Stimulated activated CD8-positive, alpha-beta memory T cell treated with anti-CD3 and anti-CD28 coated beads, Interleukin-12 subunit alpha, Interleukin-12 subunit beta, amount 100 ng/mL, for 4 hours (primary cell): ENCODE results near the gene CFAP92.
A peak's percentile ranks its signal among the peaks of the same experiment; 100 is the strongest.

Source experiments
- DNase-seq: peaks from one replicate; pipeline ENCODE4 v3.0.0-alpha.2; 2020; ENCODE audit warnings: low read depth

The CFAP92 gene

DNA sequence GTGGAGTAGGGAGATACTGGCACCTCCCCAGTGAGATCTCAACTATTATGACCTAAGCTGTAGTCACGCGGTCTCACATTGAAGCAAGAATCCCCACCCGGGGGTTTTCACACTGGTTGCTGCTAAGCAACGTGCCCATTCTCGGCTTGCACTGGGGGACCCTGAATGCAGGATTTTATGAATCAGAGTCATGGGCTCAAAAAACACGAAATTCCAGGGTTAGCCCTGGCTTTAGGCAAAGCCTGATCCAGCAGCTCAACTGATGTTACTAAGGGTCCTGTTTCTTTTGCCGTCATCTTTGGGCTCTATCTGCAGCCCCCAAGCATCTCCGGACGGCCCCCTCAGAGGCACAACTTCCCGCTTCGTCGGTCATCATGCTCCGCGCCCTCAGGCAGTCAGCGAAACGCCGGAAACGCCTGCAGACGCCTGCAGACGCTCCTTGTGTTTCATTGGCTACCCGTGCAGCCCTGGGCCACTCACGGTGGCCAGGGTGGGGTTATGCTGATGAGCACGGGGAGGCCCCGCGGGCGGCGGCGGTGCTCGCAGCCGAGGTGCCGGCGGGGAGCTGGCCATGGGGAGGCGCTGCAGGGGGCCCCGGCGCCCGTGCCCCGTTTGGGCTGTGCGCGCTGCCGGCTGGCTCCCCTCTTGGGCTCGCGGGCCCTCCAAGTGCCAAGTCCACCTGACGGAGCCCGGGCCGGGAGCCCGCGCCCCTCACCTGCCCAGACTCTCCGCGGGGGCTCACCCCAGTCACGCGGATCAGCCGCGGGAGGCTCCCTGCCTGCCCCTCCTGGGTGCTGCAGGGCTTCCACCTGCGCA, 33.1 kb upstream of the CFAP92 start:
- peak; percentile 82 for DNase-seq

DNA sequence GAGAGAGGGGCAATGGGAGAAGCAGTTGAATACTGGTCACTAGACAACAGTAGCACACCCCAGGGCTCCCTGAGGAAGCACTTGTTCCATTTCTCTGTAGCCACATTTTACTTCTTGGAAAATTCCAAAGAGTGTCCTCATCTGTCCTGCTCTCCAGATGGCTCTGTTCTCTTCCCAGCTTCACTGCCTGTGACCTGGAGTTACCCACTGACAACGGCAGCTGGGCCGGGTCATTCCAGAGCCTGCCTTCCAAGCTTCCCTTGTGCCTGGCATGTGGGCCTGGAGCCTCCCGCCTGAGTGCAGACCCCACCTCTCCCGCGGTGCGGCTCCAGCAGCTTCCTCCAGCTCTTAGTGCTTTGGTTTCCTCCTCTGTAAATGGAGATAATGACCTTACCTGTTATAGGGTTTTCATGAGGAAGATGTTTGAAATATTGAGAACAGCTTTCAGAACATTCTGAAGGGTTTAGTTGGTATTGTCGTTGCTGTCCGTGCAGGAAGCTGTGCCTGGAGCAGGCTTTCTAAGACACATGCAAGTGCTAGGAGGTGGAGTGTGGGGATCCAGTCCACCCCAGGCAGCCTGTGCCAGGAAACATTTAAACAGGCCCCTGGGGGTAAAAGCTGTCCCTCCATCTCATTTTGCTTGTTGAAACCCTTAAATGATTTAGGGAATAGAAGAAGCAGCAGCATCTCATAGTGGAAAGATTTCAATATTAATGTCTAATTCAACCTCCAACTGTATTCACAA, 32.0 kb upstream of the CFAP92 start:
- no peak for DNase-seq

DNA sequence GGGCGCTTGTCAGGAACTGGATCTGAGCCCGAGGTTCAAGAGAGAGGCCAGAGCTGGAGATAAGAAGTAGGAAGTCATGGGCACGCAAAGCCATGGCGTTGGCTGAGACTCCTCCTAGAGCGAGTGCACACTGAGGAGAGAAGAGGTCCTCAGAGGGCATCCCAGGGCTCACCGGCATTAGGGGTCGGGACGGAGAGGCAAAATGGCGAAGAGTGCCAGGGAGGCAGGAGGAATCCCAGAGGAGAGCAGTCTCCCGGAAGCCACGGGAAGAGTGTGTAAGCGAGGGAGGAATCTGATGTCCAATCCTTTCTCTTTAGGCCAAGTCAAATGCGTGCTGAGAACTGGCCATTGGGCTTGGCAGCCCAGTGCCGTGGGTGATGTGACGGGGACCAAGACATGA, 31.2 kb upstream of the CFAP92 start:
- DNase-seq, result no peak

DNA sequence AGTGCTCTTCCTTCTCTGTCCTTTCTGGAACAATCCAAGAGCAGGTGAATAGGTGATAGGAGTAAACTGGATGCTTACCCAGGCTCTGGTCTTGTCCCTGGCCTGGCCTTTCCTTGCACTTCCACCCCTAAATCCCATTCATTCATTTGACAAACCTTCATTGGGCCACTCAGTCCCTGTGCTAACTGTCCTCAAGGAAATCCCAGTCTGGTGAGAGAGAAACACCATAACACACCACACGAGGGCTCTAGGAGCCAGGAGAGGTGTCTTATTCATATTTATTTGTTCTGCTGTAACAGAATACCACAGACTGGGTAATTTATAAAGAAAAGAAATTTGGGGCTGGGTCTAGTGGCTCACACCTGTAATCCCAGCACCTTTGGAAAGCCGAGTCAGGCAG, 30.0 kb upstream of the CFAP92 start:
- no peak for DNase-seq

DNA sequence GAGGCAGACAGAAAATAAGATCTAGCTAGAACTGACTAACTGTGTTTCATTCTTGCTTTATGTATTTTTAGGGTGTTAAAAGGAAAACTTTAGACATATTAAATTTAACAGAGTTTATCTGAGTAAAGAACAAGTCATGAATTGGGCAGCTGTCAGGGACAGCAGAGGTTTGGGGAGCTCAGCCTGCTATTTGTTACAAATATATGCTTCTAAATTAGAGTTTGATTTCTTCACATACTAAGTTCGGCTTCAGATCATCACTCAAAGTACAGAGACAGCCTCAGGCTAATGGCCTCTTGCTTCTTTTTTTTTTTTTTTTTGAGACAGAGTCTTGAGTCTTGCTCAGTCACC, 29.1 kb upstream of the CFAP92 start:
- no peak for DNase-seq

DNA sequence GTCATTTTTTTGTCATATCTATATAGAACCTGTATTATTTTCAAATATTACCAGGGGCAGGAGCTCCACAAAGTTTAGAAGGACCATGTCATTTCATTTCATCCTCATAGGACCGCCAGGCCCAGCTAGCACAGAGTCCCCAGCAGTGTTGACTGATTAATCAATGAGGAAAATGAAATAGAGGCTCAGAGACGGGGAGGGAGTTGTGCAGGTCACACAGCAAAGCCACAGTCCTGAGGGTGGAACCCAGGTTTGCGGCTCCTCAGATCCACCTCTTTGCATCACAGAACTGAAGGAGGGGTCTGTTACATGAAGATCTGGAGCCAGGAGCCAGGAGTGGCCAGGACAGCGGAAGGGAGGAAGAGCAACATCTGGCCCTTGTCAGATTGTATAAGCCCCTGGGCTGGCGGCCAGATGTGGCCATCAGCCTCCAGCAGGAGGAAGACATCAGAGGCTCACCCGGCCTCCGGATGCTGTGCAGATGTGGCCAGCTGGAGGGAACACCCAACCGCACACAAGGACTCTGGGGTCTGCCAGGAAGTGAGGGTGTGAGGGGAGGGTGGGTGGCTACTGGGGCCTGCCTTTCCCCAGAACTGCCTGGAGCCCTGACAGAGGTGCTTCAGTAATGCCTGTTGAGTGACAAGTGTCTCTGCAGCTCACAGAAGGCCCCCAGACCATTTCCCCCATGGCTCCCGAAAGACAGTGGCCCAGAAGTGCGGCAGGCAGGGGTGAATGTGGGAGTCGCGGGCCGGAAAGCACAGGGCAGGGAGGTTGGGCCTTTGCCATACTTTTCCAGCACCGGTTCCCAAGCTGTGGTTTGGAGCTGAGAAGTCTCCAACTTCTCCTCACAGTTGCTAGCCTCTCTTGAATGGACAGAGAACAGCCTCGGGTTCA, 28.5 kb upstream of the CFAP92 start:
- no peak for DNase-seq

DNA sequence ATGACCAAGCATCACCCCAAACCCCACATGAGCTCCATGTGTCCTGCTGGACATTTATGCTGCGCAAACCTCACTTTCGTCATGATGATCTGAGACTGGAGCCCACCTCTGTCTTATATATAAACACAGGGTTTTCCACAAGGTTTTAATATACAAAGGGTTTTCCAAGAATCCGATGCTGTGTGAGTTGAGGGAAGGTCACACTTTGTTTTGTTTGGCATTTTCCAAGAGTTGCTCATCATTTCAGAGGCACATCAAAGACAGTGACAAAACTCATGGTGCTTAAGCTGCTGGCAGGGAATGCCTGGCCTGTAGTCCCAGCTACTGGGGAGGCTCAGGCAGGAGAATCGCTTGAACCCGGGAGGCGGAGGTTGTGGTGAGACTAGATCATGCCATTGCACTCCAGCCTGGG, 27.3 kb upstream of the CFAP92 start:
- DNase-seq, result no peak

DNA sequence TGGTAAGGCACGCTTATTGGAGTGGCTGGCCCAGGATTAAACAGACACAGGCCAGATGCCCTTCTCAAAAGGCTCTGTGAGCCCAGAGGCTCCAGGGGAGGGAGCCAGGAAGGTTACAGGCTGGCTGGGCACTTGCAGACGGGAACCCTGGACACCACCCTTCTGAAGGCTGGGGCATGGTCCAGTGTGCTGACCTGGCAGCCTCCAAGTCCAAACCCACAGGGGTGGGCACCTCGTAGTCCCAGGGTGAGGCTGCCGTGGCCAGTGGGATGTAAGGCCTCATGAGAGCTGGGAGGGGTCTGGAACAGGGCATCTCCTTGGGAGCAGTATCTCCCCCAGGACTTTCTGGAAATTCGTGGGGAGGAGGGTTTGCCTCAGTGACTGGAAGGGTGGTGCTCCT, 26.8 kb upstream of the CFAP92 start:
- DNase-seq, result no peak

DNA sequence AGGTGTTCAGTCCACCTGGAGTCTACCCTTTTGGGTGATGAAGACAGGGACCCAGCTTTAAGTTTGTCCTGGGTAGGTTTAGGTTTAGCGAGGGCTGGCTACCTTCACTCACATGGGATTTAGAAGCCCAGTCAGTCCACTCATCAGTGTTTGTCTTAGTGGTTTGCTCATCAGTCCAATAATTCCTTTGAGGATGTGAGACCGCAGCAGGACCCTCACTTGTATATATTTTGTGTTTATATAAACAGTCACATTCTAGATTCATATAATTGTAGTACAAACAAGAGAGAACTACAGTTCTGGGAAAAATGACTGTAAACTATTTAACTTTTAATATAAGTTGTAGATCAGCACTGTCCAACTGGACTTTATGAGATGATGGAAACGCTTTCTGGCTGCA, 25.4 kb upstream of the CFAP92 start:
- no peak for DNase-seq

DNA sequence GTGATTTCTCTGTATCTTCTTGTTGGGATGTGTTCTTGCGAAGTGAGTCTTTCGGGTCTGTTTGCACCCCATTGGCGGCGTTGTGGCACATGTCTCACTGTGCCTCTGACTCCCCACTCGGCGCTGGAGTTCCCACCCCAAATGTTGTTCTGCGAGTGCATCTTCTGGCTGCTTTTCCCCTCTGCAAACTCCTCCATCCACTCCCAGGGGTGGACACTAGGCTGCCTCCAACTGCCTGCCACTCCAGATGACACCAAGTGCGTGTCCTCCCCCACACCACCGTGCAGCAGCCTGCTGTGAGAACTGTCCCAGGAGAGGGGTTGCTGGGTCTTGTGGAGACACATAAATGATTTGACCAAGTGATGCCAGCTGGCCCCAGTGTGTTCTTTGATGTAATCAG, 24.9 kb upstream of the CFAP92 start:
- DNase-seq, result no peak

DNA sequence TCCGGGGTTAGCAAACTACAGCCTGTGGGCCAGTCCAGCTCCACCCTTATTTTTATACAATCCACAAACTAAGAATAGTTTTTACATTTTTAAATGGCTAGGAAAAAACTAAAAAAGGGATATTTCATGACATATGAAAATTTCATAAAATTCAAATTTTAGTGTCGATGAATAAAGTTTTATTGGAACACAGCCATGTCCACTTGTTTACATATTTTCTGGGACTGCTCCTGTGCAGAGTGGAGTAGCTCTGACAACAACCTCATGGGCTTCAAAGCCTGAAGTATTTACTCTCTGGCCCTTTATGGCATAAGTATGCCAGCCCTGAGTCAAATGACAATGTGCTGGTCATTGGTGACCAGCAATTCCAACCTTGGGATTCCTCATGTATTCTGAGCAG, 24.4 kb upstream of the CFAP92 start:
- DNase-seq, result no peak

DNA sequence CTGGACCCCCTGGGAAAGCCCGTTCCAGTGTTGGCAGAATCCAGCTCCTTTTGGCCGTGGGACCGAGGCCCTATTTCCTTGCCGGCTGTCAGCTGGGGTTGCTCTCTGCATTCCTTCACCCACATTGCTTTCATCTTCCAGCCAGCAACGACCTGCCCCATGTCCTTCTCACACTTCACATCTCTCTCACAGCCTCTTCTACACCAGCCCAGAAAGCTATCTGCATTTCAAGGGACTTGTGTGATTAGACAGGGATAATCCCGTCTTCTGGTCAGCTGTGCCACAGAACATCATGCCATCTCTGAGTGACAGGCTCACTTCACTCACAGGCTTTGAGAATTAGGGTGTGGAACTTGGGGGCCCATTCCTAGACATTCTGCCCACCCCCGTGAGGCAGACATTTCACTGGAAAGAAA, 23.6 kb upstream of the CFAP92 start:
- DNase-seq, result no peak

DNA sequence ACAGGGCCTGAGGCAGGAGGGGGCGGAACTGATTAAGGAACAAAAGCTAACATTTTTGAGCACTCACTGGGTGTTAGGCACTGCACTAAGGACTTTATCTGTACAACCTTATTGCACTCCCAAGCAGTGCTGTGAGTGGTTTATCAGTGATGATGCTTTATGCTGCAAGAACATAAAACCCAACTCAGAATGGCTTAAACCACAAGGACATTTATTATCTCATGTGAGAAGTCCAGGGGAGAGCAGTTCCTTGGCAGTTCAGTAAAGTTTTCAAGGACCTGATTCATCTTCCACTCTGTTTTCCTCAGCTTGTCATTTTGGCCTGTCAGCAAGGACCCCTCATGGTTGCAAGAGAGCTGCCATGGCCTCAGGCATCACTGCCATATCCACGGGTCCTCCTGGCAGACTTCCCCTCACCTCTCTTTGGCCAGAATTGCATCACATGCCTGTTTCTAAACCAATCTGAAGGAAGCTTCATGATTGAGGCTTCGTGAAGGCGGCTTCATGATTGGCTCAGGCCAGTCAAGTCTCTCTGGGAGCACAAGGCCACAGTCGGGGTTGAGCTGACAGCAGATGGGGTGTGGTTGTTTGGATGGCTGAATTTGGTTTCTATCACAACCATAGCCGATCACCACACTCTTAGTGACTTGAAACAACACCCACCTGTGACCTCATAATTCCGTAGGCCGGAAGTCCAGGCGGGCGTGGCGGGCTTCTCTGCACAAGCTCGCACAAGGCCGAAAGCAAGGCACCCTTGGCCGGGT, 23.0 kb upstream of the CFAP92 start:
- no peak for DNase-seq

DNA sequence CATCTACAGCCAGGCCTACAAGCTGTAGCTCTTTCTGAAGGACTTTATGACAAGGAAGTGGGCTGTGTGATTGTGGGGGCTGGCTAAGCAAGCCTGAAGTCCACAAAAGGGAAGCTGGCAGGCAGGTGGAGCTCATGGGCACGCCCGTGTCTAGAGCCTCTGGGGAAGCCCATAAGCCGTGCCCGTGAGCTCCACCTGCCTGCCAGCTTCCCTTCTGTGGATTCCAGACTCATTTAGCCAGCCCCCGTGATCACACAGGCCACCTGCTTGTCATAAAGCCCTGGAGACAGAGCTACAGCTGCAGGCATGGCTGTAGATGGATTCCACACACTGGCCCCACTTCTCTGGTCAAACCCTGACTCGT, 22.5 kb upstream of the CFAP92 start:
- no peak for DNase-seq

DNA sequence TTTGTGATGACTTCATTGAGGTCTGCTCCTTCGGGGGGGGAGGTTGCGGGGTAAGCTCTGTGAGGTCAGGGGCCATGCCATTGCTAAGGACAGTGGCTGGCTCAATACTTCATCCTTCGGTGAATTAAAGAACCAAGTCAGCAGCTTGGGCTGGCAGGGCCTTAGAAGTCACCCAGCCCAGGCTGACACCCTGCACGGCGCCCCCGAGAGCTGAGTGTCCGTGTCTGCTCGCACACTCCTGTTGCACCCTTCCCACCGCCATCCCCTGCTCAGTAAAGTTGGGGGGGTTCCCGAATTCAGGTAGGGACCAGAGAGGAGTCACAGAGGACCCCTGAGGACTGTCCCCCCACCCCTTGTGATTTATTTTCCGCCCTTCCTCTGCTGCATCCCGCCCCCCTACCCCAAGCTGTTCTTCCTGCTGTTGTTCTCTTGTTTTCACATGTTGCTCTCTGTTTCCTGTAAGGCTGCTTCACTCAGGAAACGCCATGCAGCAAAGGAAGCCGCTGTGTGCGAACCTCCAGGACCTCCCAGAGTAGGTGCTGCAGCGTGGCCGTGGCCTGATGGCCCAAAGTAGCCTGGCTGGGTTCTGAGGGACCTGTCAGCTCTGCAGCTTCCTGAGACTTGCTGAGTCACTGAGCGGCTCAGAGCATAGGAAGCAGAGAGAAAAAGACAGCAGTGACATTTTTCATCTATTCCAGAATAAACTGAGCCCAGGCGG, 21.7 kb upstream of the CFAP92 start:
- peak; percentile 19 for DNase-seq

DNA sequence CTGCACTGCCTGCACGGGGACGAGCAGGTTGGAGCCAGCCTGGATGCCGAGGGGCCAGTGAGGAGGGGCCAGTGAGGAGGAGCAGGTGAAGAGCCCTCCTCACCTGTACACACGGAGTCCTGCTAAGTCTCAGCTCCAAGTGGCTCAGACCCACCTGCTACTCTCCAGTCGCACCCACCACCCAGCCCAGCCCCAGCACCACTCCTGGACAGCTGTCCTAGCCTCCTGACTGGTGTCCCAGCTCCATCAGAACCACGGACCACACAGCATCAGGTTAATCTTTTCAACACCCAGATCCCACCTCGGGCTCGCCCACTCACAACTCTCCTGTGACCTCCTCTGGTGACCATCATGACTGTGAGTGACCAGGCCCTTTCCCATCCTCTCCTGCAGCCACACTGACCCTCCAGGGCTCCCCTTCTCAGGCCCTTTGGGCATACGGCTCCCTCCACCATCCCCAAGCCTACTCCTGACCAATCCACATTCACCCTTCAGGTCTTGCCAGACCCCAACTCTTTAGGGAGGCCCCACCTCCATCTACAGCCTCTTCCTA, 21.0 kb upstream of the CFAP92 start:
- DNase-seq, result no peak

DNA sequence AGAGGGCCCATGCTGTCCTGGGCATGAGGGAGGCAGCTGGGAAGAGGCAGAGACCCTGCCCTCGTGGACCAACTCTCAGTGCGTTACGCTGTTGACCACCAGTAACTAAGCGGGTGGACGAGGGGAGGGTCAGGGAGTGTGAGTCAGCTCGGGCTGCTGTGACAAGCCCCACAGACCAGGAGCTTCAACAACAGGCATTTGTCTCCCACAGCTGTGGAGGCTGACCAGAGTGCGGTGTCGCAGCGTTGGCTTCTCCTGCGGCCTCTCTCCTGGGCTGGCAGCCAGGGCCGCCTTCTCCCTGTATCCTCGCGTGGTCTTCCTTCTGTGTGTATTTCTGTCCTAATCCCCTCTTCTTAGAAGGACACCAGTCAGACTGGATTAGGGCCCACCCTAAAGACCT, 20.3 kb upstream of the CFAP92 start:
- DNase-seq, result no peak

DNA sequence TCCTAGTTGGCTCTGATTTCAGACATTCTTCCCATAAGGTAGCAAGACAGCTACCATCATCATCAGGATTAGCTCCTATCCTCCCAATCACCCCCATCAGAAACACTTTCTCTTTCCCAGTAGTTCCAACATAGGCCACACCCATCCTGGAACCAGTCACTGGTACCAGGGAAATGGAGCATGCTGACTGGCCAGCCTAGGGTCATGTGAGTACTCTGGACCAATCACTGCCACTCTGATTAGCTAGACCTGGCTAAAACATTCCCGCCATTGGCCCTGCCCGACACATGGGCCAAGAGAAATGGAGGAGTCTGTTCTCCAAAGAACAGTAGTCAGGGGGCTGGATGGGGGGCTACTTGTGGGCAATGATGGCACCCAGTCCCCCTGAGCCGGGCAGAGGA, 19.6 kb upstream of the CFAP92 start:
- DNase-seq, result no peak

DNA sequence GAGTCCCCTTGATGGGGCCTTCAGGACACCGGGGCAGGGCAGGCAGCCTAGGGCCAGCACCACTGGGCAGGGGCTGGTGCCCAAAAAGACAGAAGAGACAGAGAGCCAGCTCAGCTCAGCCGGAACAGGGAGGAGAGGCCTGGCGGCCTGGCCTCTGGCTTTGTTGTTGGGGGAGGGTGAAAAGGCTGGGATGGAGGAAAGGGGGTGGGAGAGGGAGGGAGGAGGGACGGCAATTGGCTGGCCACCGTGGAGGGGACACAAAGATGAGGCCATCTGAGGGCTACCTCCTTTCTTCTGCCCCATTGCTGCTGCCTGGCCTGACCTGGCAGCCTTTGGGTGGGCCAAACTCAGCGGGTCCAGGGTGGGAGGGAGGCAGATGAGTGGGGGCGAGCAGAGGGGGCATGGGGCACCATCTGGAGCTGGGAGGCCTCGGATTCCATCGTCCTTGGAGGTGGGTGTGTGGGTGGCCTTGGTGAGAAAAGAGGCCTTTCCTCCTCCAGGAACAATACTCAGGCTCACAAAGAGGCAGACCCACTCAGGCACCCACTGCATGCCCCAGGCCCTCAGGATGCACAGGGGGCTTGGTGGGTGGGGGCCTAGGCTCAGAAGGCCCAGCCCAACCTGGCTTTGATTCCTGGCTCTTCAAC, 16.6 kb upstream of the CFAP92 start:
- no peak for DNase-seq

DNA sequence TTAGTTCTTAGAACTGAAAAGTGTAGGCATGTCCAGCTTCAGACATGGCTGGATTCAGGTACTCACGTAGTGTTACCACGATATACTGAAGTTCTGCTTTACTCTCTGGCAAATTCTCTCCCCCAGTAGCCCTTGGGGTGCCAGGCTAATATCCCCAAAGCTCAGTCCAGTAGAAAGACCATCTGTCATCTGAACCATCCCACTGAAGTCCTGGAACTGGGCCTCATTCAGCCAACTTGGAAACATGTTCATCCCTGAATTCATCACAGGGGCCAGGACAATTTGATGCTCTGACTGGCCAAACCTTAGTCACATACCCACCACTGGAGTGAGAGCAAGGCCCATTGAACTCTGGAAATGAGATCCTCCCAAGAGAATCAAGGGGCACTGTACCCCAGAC, 15.4 kb upstream of the CFAP92 start:
- DNase-seq, result no peak

DNA sequence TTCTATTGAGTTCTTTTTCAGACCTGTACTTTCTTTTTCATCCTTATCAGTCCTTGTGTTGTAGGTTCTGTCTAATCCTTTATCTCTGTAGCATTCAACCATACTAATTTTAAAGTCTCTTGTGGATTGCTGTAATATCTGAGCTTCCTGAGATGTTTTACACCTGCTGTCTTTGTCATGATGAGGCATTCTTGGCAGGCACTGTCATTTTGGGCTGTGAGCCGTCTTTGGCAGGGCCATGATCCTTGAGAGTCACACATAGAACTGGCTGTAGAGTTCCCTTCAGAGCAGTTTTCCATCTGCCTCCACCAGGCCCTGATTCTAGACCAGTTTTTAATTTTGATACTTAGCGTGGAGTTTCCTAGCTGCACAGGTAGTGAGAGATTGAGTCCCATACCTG, 13.9 kb upstream of the CFAP92 start:
- DNase-seq, result no peak
